NCI-H526 treated with DMSO at 0.1 percent for 48 hours (cell line): Measurements from ENCODE around the gene PHACTR3.

Experiments
- DNase-seq: peaks from one replicate; lab custom pipeline; 2025; lab: John Stamatoyannopoulos, UW

PHACTR3 gene

DNA sequence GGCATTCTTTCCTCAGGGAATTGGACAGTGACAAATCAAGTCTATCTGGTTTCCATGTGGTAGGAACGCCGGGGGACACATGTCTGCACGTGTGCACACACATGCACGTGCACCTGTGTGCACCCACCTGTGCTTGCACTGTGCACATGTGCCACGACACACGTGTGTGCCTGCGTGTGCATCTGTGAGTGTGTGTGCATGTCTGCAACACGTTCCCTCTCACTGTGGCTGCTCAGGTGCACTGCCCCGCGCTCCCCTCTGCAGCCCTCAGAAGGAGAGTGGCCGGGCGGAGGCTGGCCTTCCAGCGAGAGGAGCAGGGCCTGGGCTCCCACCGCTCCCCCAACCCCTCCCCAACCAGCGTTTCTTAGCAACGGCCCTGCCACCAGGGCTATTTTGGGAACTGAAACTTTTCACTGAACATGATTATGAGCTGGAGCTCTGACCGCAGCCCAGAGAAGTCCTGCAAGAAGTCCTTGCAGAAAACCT lies 147.8 kb downstream of the PHACTR3 start:
- no peak for DNase-seq

DNA sequence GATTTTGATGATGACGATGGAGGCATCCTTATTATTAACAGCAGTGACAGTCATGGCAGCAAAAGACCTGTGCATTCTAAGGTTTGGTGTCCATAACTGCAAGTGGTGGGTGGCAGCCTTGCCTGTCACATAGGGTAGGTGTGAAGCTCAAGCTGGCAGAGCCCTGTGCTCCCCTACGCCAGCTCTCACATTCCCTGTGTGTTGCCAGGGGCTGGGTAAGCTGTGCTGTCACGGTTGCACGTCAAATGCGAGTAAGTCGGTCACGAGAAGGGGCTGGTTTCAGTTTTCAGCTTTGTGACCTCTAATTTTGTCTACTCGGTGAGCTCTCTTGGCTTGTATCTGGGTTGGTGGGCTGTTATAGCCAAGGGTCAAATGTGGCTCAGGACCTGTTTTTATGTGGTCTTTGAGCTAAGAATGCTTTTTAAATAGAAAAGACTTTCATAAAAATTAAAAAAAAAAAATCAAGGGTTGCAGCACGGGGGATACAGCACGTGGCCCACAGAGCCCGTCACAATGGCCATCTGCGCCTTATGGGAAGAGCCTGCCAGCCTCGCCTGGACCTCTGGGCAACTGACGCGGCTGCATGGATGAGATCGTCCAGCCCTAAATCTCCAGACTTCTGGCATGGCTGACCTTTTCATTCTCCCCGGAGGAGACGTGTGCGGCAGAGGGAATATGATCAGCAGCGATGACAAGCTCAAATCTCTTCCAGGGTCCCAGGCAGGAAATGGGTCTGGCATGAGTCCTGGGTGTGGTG lies 148.5 kb downstream of the PHACTR3 start:
- DNase-seq: no peak

DNA sequence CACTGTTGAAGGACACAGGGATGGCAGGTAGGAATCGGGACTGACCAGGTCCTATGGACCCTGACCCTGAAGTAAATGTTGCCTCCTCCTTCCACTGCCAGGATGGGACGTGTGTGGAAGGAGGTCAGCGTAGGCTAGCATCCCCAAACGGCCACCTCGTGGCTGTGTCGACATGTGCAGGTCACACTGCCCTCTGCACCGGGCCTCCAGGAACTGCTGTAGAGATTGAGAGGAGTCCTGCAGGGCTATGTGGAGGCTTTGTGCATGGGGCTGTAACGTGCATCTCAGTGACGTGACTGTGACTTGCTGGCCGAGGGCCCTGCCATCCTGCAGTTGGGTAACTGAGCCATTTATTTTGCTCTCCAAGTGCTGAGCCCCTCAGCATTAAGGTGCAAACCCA lies 149.5 kb downstream of the PHACTR3 start:
- no peak for DNase-seq

DNA sequence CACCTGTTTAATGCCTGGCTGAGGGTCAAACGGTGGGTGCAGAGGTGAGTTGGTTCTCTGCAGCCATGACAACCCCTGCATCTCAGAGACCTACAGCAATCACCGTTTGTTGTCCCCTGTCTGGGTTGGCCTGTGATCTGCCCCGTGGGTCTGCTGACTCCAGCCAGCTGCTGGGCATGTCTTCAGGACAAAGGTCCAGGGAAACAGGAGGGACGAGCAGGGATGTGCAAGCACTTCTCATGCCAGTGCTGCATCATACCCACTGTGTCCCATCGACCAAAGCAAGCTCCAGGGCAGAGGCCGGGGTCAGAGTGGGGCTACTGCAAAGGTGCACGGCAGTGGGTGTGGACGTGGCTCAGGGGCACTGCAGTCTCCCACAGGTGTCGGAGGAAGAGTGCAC lies 150.2 kb downstream of the PHACTR3 start:
- no peak for DNase-seq

DNA sequence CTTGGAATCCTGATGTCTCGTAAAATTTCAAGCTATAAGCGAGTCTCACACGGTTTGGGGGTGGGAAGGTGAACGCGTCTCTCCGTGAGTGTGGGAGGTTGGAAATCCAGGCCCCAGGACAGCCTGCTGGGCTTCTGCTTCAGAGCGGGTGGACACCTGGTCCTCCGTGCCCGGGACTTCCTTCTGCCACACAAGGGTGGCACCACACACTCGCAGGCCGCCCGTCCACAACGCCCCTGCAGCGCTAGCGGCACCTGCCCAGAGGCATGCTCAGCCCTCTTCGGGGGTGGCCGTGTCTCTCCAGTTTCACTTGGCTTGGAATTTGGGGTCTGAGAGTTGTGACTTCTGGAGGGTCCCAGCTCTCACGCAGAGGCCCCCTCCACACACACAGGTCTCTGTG lies 151.9 kb downstream of the PHACTR3 start:
- no peak for DNase-seq

DNA sequence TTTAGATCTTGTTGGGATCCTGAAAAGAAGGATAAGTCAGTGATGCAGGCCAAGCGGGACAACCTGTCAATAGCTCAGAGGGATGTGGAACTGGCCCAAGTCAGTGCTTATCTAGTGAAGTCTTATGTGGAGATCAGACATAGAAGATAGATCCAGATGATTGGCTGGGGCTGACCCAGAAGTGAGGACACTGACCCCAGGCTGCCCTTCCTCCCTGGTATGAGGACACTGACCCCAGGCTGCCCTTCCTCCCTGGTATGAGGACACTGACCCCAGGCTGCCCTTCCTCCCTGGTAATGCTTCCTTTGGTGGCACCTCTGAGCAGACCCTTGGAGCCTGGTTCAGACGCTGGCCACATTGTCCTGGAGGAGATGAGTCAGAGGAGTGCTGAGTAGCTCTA lies 159.7 kb downstream of the PHACTR3 start:
- DNase-seq: no peak

DNA sequence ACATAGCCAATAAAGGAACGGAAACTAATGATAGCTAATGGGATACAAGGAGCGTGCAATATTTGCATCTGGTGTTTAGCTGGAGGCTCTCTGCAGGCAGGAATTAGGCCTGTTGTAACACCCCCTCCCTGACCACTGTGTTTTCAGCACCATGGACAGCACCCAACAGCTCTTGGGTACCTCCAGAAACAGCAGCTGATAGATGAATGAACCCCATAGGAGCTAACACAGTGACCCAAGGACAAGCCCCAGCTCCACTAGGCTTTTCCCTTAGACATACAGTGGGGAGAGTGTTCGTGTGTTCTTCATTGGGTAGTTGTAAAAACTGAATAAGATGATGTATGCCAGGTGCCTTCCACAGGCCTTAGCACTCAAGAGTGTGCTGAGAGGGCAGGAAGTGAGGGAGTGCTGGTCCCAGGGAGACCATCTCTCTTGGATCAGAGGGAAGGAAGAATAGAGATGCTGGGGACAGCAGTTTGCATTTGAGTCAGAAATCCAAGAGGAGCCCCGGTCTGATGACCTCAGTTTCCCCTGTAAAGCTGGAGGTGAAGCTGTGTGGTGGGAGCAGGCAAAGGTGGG lies 161.3 kb downstream of the PHACTR3 start:
- DNase-seq: no peak

DNA sequence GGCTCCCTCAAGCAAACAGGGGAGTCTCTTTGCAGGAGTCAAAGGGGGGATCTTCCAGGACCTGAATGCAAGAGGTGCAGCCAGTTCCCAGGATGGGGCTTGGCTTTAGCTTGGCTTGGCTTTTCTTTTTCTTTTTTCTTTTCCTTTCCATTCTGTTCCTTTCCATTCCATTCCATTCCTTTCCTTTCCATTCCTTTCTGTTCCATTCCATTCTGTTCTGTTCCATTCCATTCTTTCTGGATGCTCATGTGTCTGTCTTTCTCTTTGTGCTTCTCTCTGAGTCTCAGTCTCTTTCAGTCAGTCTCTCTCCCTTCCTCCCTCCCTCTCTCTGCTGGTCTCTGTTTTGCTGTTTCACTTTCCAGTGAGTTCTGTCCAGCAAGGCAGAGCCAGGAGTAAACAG lies 163.3 kb downstream of the PHACTR3 start:
- DNase-seq: no peak

DNA sequence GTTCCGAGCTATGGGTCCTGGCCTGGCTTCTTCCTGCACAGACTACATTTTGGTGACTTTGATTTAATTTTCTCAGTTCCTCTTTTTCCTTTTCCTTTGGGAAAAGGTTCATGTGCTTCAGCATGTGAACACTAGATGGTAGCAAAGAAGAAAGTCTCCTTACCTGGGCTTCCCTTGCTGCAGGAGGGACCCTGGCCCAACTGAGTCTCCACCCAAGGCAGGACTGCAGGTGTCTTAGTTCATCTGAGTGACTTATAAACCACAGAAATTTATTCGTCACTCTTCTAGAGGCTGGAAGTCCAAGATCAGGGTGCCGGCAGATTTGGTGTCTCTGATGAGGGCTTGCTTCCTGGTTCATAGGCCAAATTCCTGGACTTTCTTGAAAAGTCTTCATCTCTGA lies 165.9 kb downstream of the PHACTR3 start:
- no peak for DNase-seq

DNA sequence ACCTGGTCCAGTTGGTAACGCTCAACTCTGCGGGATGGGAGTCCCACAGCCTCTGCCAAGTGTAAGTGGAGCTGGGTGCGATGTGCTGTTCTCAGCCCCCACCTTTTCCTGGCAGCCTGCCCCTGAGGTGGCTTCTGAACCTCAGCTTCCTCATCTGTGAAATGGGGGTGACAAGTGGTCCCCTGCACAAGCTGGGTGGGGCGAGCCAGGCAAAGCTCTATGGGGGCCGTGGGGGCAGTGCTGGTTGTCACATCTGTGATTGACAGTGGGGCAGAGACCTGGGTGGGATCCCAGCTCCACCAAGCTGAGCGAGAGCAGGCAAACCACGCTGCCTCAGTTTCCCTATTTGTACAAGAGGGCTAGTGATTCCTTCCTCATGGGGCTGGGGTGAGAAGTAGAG lies 166.5 kb downstream of the PHACTR3 start:
- no peak for DNase-seq

DNA sequence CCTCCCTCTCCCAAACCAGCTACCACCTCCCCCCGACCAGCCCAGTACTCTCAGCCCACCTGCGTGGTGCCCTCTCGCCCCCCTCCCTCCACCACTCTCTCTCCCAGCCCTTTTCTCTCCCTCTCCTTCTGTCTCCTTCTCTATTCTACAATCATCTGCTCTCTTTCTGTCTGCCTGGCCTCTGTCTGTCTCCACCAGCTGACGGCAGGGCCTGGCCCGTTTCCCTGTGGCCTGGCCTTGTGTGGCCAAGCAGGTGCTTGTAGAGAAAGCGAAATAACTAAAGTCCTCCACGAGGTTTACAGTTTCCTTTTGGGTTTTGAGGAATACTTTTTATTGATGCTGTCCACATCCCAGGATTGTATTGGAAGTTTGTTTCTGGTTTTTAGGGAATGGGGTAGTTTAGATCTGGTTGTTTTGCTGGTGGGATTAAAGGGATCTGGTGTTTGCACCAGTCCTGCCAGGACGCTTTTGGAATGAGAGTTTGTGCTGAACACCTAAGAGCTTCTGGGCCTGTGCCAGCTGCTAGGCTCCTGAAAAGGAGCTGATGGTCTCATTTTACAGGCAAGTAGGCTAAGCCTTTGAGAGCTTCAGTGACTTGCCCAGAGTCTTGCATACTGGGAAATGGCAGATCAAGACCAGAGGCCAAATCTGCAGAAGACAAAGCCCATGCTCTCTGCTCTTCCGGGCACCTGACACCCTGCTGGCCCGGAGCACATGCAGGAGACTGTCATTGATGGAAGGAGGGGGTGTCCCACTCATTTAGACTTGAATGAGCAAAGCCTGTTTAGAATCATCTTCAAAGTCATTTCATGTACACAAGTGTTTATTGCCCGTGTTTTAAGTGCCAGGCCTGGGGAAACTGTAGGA lies 167.4 kb downstream of the PHACTR3 start:
- no peak for DNase-seq

DNA sequence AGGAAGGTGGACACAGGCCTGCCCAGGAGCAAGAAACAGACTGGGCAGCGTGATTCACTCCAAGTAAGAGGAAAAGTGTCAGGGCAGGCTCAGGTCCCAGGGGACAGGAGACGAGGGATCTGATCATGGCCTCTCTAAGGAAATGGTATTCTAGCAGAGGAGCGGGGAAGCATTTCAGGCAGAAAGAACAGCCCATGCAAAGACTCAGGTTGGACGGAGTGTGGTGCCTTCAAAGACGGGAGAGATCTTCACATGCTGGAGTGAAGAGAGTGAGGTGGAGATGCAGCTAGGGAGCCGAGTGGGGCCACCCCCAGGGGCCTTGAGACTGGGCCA lies 168.0 kb downstream of the PHACTR3 start:
- no peak for DNase-seq

DNA sequence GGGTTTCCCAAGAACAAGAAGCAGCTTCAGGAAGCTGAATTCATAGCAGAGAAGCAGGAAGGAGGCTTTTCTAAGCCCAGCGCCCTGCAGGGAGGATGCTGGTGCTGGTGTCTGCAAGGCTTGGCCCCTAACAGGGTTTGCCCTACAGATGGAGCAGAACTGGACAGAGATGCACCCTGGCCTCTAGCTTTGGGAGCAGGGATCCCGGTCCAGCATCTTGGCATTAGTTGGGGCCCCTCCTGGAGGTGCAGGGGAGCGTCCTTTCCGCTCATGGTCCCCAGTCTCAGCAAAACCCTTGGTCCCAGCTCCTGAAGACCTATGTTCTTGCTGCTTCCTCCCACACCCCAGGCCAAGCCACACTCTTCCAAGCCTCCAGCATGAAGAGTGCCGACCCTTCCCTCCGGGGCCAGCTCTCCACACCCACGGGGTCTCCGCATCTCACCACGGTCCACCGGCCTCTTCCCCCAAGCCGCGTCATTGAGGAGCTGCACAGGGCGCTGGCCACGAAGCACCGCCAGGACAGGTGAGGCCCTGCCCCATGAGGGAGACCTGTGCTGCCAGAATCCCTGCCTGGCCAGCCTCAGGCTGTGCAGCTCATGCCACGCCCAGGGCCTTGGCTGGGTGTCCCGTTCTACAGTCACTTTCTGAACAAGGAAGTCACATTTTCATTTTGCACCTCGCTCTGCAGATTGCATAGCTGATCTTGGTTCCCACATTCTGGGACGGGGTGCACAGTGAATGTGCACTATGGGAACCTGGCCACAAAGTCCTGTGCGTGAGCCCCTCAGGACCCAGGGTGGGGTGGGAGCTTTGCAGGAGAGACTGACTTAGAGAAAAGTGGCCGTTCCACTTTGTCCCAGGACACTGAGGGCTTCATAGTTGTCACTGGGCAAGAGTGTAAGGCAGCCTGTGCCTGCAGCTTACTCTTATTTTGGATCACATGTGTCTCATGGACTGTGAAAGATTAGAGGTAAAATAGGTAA lies 168.9 kb downstream of the PHACTR3 start:
- no peak for DNase-seq

DNA sequence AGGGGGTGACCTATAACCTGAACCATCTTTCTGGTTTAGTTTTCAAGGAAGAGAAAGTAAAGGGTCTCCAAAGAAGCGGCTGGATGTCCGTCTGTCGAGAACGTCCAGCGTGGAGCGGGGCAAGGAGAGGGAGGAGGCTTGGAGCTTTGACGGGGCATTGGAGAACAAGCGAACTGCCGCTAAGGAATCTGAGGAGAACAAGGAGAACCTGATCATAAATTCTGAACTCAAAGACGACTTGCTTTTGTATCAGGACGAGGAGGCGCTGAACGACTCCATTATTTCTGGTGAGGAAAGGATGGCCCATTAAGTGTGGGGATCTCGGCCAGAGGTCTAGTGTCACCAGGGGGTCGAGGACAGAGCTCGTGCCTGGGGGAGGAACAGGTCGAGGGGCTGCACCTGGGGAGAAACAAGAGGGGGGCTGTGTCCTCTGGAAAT lies 169.9 kb downstream of the PHACTR3 start:
- no peak for DNase-seq

DNA sequence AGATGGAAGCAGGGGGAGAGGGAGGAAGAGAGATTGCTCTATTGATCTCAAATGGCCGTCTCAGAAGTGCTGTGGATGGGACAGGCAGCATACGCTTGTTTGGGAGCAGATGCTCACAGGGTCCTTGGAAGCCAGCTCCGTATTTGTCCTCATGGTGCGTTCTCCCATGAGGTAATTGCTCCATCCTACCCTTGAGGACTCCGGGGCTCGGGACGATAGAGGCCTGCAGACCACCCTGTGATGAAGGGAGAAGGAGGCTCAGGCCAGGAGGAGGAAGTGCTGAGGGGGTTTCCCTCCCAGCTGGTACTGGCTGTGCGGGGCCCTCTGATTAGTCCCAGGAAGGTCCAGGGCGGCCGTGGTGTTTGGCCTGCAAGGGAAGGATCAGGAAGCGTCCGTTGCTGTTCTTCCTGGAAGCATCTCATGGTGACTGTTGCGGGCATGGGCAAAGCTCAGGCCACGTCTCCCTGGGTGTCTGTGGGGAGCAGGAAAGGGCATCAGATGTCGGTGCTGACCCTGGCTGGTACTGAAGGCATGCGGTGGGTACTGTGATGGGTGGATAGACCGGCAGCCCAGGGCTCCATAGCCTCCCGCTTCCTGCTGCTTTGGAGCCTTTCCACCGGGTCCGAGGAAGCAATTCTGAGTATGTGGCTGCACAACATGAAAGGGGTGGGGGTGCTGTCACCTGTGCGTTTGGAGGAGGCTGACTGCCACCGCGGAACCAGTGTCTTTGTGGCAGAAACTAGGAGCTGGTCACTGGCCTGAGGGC lies 170.8 kb downstream of the PHACTR3 start:
- DNase-seq: no peak

DNA sequence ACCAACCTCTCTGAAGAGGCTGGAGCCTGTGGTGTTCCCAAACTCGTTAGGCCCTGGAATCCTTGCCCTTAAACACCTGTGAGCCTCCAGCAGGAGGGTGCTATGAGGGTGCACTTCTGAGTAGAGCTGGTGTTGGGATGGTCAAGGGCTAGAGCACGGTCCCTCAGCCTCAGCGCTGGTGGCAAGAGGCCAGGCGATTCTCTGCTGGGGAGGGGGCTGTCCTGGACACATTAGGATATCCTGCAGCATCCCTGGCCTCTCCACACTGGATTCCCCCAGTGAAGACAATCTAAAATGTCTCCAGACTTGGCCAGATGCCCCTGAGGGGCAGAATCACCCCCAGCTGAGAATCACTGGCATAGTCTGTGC lies 171.3 kb downstream of the PHACTR3 start:
- no peak for DNase-seq

DNA sequence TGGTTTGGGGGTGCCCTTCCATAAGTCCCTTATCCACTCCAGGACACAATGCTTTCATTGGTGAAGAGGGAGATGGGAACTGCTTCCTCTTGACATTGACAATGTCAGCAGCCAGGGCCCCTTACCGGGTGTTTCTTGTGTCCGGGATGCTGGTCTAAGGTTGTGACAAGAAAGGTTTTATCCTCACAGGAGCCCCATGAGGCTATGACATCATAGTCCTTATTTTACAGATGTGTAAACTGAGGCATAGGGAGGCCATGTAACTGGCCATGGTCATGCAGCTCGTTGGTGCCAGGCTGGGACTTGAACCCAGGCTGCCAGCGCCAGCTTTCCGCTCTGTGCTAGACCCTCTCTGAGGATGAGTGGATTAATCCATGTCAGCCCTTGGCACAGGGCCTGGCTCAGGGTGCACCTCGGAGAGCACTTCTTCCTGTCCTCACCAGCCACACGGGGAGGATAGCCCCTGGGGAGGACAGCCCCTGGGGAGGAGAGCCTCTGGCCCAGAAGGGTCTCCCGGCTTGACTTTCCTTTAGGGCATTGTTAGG lies 171.8 kb downstream of the PHACTR3 start:
- no peak for DNase-seq

DNA sequence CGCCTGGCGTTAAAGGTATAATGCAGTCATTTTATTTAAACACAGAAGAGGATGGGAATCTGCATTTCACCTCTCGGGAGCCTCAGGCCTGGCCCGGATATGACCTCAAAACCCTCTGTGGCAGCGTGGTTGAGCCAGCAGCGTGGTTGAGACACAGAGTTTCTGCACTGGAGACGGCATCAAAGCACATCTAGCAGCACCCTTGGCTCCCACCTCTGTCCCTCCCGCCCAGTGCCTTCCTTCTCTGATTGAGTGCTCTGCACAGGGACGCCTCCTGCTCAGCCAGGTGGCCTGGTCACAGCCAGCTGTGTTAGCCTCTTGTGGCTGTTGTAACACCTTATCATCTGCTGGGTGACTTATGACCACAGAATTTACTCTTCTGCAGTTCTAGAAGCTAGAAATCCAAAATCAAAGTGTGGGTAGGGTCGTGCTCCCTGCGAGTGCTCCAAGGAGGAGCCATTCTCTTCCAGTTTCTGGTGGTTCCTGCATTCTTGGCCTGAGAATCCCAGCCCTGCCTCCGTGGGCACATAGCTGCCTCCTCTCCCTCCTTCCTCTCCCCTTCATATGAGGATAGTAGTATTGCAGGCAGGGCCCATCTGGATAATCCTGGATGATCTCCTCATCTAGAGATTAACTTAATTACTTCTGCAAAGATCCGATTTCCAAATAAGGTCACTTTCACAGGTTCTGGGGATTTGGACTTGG lies 172.4 kb downstream of the PHACTR3 start:
- DNase-seq: no peak

DNA sequence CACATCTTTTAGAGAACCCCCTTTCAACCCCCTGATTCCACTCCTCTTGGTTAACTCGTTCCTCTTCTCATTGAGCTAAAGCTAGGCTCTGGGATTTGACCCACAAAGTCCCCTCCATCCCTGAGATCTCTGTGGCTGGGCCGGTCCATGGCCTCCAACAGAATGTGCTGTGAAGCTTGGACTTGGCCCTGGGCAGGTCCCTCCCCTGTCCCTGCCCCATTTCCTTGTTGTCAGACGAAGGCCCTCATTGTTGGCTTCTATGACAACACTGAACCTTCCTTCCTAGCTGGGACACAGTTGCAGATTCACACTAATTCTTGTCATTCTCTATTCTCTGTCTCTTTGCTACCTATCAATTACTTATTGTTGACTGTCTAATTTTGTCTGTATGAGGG lies 173.0 kb downstream of the PHACTR3 start:
- no peak for DNase-seq
